ENCODE measurements around the gene HDDC3.

DNA sequence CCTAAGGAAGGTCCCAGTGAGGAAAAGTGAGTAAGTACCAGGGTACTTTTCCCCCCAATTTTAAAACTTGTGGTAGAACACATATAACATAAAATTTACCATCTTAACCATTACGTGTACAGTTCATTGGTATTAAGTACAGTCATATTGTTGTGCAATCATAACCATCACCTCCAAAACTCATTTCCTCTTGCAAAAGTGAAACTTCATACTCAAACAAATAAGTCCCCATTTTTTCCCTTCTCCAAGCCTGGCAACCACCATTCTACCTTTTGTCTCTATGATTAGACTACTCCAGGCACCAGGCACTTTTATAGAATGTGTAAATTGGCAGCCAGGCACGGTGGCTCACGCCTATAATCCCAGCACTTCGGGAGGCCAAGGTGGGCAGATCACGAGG is 49.8 kb upstream of the HDDC3 start:
- TF ChIP-seq POLR2AphosphoS5 (IDR thresholded peaks at IDR 0.05; ENCODE audit: low read depth, low read length) (no peak), POLR2A (IDR thresholded peaks at IDR 0.05; ENCODE audit: low read depth, low read length) (no peak)

Measured in GM12892 (cell line).